Measurements from ENCODE around the gene SLC26A6. TPM values are rescaled to one million over a fixed set of nuclear protein-coding genes. Genes with fewer than 3 reads are reported as not detected.

The SLC26A6 gene
- polyA plus RNA-seq, 1 of the 3 experiments (the other 2 are of a cell fraction) = 31.9 TPM

DNA sequence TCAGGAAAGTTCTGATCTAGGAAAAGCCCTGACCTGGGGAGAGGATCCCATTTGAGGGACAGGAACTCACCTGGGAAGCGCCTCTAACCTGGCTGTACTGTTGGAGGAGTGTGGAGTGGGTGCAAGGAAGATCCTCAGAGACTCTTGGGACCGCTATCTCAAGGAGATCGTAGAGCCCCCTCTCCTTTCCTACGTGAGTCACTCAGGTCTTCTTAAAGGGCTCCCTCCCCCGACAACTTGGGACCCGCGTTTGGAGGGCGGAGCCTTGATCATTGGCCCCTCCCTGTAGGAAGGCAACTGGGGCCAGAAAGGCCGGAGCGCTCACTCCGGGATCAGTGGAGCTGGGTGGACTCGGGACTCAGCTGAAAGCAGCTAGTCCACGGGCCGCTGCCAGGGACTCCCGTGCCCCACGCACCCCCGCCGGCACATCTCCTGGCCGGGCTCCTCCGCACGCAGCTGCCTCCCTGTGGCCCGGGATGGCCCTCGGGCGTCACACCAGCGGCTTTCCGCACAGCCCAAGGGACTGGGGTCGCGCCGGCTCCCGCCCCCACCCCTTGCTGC, 520 bp downstream of the SLC26A6 start:
- H3K27ac ChIP-seq (ENCODE audit: low read depth in 2 of 2, low read length in 1 of 2) = peak overlapping the region; percentile 72 to 85
- H3K9ac ChIP-seq = peak overlapping the region; percentile 89
- H3K79me2 ChIP-seq (ENCODE audit: insufficient read depth) = peaks cover 27% of the 10 kb centered on the region
- peak overlapping the region; percentile 63 for H2AFZ ChIP-seq (ENCODE audit: low read depth)
- H3K9me2 ChIP-seq = no peaks in the 10 kb centered on the region
- 0% methylated on average over 20 of the region's 30 CpGs for WGBS (ENCODE audit: low lambda C conversion rate)
- H3F3A ChIP-seq (replicated peaks; ENCODE audit: insufficient read depth) = no peaks in the 10 kb centered on the region
- peak overlapping the region; percentile 96 to 99 for H3K4me3 ChIP-seq (ENCODE audit: low read depth in 2 of 2, low read length in 1 of 2)
- H4K20me1 ChIP-seq (ENCODE audit: insufficient read depth) = peaks cover 14% of the 10 kb centered on the region; the same call in 1 of the 2 replicates
- TF ChIP-seq, protein P1, sequence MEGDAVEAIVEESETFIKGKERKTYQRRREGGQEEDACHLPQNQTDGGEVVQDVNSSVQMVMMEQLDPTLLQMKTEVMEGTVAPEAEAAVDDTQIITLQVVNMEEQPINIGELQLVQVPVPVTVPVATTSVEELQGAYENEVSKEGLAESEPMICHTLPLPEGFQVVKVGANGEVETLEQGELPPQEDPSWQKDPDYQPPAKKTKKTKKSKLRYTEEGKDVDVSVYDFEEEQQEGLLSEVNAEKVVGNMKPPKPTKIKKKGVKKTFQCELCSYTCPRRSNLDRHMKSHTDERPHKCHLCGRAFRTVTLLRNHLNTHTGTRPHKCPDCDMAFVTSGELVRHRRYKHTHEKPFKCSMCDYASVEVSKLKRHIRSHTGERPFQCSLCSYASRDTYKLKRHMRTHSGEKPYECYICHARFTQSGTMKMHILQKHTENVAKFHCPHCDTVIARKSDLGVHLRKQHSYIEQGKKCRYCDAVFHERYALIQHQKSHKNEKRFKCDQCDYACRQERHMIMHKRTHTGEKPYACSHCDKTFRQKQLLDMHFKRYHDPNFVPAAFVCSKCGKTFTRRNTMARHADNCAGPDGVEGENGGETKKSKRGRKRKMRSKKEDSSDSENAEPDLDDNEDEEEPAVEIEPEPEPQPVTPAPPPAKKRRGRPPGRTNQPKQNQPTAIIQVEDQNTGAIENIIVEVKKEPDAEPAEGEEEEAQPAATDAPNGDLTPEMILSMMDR (IDR thresholded peaks at IDR 0.05) = no peak
- TF ChIP-seq EZH2phosphoT487 (IDR thresholded peaks at IDR 0.05; ENCODE audit: borderline replicate concordance, low read depth) (no peak), FOXJ3 (CRISPR knock-in tag; IDR thresholded peaks at IDR 0.05) (no peak), FOXM1 (IDR thresholded peaks at IDR 0.05; ENCODE audit: low read depth) (no peak), FOSL2 (IDR thresholded peaks at IDR 0.05; ENCODE audit: borderline replicate concordance, low read depth) (0 out of 2 replicates have a peak, but pooled peaks have one; percentile 22)
- peaks cover 0 to 43% of the 10 kb centered on the region in 2 experiments for H3K36me3 ChIP-seq (replicated peaks in 1 of 2; ENCODE audit: control insufficient read depth in 1 of 2, insufficient read depth in 2 of 2, low read length in 1 of 2)
- H3K27me3 ChIP-seq (ENCODE audit: insufficient read depth) = no peaks in the 10 kb centered on the region
- no peaks in the 10 kb centered on the region for H3K9me3 ChIP-seq
- H3K4me2 ChIP-seq = peak overlapping the region; percentile 100
- DNase-seq = peak; percentile 83
- CTCF ChIA-PET = interaction anchor here (0.8 to 6.9 kb wide), 18 partner anchors 9 to 440 kb away, joined by 3 to 40 read pairs (median 8); partner anchors contain the start of genes CELSR3, NCKIPSD, PFKFB4 and TMEM89
- peaks cover 16 to 23% of the 10 kb centered on the region in 2 experiments for H3K4me1 ChIP-seq (ENCODE audit: control insufficient read depth in 1 of 2, insufficient read depth in 2 of 2, low read depth in 1 of 2, low read length in 1 of 2)
- POLR2A ChIA-PET = interaction anchor here (0.7 to 2.0 kb wide), 9 partner anchors 11 to 460 kb away, joined by 3 to 15 read pairs (median 3); partner anchors contain the start of genes CELSR3, NDUFAF3 and UQCRC1

DNA sequence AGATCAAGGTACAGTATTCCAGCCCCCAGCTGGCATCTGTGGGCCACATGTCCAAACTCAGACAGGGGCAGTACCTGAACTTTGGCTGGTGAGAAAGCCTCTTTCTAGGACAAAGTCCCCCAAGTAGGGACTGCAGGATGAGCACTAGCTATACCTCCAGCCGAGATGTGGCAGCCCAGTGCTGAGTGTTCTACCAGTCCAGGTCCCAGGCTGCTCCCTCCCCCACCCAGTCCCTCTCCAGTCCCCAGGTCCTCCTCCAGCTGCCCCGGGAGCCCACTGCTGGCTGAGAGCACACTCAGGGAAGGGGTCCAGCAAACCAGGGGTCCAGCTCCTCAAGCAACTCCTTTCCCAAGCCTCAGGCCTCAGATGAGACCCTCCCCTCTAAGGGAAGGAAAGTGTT, 1.5 kb downstream of the SLC26A6 start:
- H3K27me3 ChIP-seq (ENCODE audit: insufficient read depth) = no peaks in the 10 kb centered on the region
- ChIA-PET POLR2A (interaction anchor here (0.7 to 1.5 kb wide), 4 partner anchors 9 to 75 kb away, joined by 3 to 6 read pairs (median 4); no protein-coding TSS in a partner anchor), CTCF (interaction anchor here (2.7 to 6.9 kb wide), 4 partner anchors 23 to 76 kb away, joined by 15 to 40 read pairs (median 28); partner anchors contain the start of genes CELSR3, NCKIPSD, PFKFB4 and UQCRC1)
- peaks cover 27% of the 10 kb centered on the region for H3K79me2 ChIP-seq (ENCODE audit: insufficient read depth)
- peaks cover 16 to 23% of the 10 kb centered on the region in 2 experiments for H3K4me1 ChIP-seq (ENCODE audit: control insufficient read depth in 1 of 2, insufficient read depth in 2 of 2, low read depth in 1 of 2, low read length in 1 of 2)
- peak overlapping the region in 1 of 2 experiments; percentile 96; a peak in 2 of 4 replicates for H3K4me3 ChIP-seq (ENCODE audit: low read depth in 2 of 2, low read length in 1 of 2)
- peaks cover 0 to 44% of the 10 kb centered on the region in 2 experiments for H3K36me3 ChIP-seq (replicated peaks in 1 of 2; ENCODE audit: control insufficient read depth in 1 of 2, insufficient read depth in 2 of 2, low read length in 1 of 2)
- no peak for DNase-seq
- no peak overlapping the region for H3K27ac ChIP-seq (ENCODE audit: low read depth in 2 of 2, low read length in 1 of 2)
- no peaks in the 10 kb centered on the region for H3K9me3 ChIP-seq
- H3K9me2 ChIP-seq = no peaks in the 10 kb centered on the region
- no peak overlapping the region for H3K9ac ChIP-seq
- peak overlapping the region; percentile 100 for H3K4me2 ChIP-seq
- no peak overlapping the region for H2AFZ ChIP-seq (ENCODE audit: low read depth)
- H3F3A ChIP-seq (replicated peaks; ENCODE audit: insufficient read depth) = no peaks in the 10 kb centered on the region
- peaks cover 14% of the 10 kb centered on the region; the same call in 1 of the 2 replicates for H4K20me1 ChIP-seq (ENCODE audit: insufficient read depth)
- no CpG with 5 or more reads among the region's 2 CpGs for WGBS (ENCODE audit: low lambda C conversion rate)
- TF ChIP-seq RAD21 (IDR thresholded peaks at IDR 0.05; ENCODE audit: low read length) (no peak), PBX3 (IDR thresholded peaks at IDR 0.05) (no peak), JUND (IDR thresholded peaks at IDR 0.05) (no peak), RXRA (IDR thresholded peaks at IDR 0.05; ENCODE audit: borderline replicate concordance, low read depth) (no peak), TEAD4 (IDR thresholded peaks at IDR 0.05; ENCODE audit: borderline replicate concordance, insufficient read depth) (no peak), MEF2A (IDR thresholded peaks at IDR 0.05; ENCODE audit: borderline replicate concordance, low read depth) (no peak), SMC3 (IDR thresholded peaks at IDR 0.05; ENCODE audit: low read depth, low read length) (no peak), RFX5 (IDR thresholded peaks at IDR 0.05; ENCODE audit: low read length) (no peak), EP300 (IDR thresholded peaks at IDR 0.05; ENCODE audit: borderline replicate concordance in 1 of 2, low read depth in 1 of 2, low read length in 1 of 2) (no peak), CHD2 (IDR thresholded peaks at IDR 0.05; ENCODE audit: low read length, partially characterized antibody) (no peak), MXI1 (IDR thresholded peaks at IDR 0.05; ENCODE audit: low read depth, low read length) (no peak), POLR2AphosphoS5 (IDR thresholded peaks at IDR 0.05; ENCODE audit: low read depth, low read length) (no peak)
- TF ChIP-seq, protein P2, sequence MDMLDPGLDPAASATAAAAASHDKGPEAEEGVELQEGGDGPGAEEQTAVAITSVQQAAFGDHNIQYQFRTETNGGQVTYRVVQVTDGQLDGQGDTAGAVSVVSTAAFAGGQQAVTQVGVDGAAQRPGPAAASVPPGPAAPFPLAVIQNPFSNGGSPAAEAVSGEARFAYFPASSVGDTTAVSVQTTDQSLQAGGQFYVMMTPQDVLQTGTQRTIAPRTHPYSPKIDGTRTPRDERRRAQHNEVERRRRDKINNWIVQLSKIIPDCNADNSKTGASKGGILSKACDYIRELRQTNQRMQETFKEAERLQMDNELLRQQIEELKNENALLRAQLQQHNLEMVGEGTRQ (IDR thresholded peaks at IDR 0.05; ENCODE audit: borderline replicate concordance, low read depth, low read length) = no peak
- TF ChIP-seq, protein P3, sequence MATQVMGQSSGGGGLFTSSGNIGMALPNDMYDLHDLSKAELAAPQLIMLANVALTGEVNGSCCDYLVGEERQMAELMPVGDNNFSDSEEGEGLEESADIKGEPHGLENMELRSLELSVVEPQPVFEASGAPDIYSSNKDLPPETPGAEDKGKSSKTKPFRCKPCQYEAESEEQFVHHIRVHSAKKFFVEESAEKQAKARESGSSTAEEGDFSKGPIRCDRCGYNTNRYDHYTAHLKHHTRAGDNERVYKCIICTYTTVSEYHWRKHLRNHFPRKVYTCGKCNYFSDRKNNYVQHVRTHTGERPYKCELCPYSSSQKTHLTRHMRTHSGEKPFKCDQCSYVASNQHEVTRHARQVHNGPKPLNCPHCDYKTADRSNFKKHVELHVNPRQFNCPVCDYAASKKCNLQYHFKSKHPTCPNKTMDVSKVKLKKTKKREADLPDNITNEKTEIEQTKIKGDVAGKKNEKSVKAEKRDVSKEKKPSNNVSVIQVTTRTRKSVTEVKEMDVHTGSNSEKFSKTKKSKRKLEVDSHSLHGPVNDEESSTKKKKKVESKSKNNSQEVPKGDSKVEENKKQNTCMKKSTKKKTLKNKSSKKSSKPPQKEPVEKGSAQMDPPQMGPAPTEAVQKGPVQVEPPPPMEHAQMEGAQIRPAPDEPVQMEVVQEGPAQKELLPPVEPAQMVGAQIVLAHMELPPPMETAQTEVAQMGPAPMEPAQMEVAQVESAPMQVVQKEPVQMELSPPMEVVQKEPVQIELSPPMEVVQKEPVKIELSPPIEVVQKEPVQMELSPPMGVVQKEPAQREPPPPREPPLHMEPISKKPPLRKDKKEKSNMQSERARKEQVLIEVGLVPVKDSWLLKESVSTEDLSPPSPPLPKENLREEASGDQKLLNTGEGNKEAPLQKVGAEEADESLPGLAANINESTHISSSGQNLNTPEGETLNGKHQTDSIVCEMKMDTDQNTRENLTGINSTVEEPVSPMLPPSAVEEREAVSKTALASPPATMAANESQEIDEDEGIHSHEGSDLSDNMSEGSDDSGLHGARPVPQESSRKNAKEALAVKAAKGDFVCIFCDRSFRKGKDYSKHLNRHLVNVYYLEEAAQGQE (IDR thresholded peaks at IDR 0.05; ENCODE audit: low read depth, low read length) = no peak

Measured in SK-N-SH (cell line).